Hepatocyte (in vitro differentiated cells): Measurements from ENCODE around the gene ARL15. TPM values are rescaled to one million over a fixed set of nuclear protein-coding genes. Genes with fewer than 3 reads are reported as not detected.

Experiments used
- DNase-seq: peaks from one replicate; pipeline ENCODE4 v3.0.0-alpha.2; 2016; ENCODE audit warnings: low spot score
- H2AFZ ChIP-seq: fragments of 200-600 bp; sonication (generic); 2 replicates; pipeline ENCODE4 v1.6.0; 2016; ENCODE audit warnings: antibody characterized with exemption, mild to moderate bottlenecking
- H3K27ac ChIP-seq: fragments of 200-600 bp; sonication (generic); 2 replicates; pipeline ENCODE4 v1.5.1; 2016; ENCODE audit warnings: mild to moderate bottlenecking
- H3K27me3 ChIP-seq: fragments of 200-600 bp; sonication (generic); 2 replicates; pipeline ENCODE4 v1.6.1; 2016
- H3K36me3 ChIP-seq: fragments of 200-600 bp; sonication (generic); replicated peaks from 2 replicates; pipeline ENCODE4 v1.5.1; 2016; ENCODE audit warnings: low read depth; ENCODE audit not compliant: insufficient read depth
- H3K4me1 ChIP-seq: fragments of 200-600 bp; sonication (generic); 2 replicates; pipeline ENCODE4 v1.5.1; 2016; ENCODE audit warnings: mild to moderate bottlenecking, moderate library complexity; ENCODE audit not compliant: insufficient read depth
- H3K4me2 ChIP-seq: fragments of 200-600 bp; sonication (generic); 2 replicates; pipeline ENCODE4 v1.6.0; 2016
- H3K4me3 ChIP-seq: fragments of 200-600 bp; sonication (generic); 2 replicates; pipeline ENCODE4 v1.5.1; 2016; ENCODE audit warnings: mild to moderate bottlenecking
- H3K79me2 ChIP-seq: fragments of 200-600 bp; sonication (generic); 2 replicates; pipeline ENCODE4 v1.6.0; 2017; ENCODE audit warnings: mild to moderate bottlenecking
- H3K9me2 ChIP-seq: fragments of 200-600 bp; sonication (generic); replicated peaks from 2 replicates; pipeline ENCODE4 v1.6.0; 2017; ENCODE audit warnings: mild to moderate bottlenecking; ENCODE audit not compliant: insufficient read depth
- H3K9me3 ChIP-seq: fragments of 200-600 bp; sonication (generic); 2 replicates; pipeline ENCODE4 v1.5.1; 2016; ENCODE audit warnings: low read depth, mild to moderate bottlenecking
- H4K20me1 ChIP-seq: fragments of 200-600 bp; sonication (generic); 2 replicates; pipeline ENCODE4 v1.6.0; 2016; ENCODE audit warnings: mild to moderate bottlenecking; ENCODE audit not compliant: insufficient read depth, poor library complexity, severe bottlenecking
- EZH2 ChIP-seq: fragments of 200-600 bp; sonication (generic); IDR thresholded peaks from 2 replicates; pipeline ENCODE4 v1.6.1; 2016; ENCODE audit warnings: antibody characterized with exemption, mild to moderate bottlenecking, borderline replicate concordance
- EZH2phosphoT487 ChIP-seq: fragments of 200-600 bp; sonication (generic); IDR thresholded peaks from one replicate; pipeline ENCODE4 v1.6.1; 2018; ENCODE audit warnings: antibody characterized with exemption, mild to moderate bottlenecking, low read depth, moderate library complexity; ENCODE audit not compliant: unreplicated experiment, severe bottlenecking
- WGBS: methylation state at CpG from one replicate; pipeline ENCODE4 v1.1.6; 2016; ENCODE audit warnings: low lambda C conversion rate; ENCODE audit errors: missing lambda C conversion rate; 5-methylcytosine and 5-hydroxymethylcytosine counted together
- polyA plus RNA-seq: library from polyadenylated mRNA; unstranded; fragments of >200 nt; fragmentation: Nextera tagmentation; extraction: Ambion mirVana; gene quantifications from 2 replicates; pipeline ENCODE4 v1.2.1, GENCODE V29; 2016
- total RNA-seq: library from RNA; depleted of rRNA; stranded (reverse); fragments of >200 nt; gene quantifications from 2 replicates; pipeline ENCODE4 v1.2.3, GENCODE V29; 2014
- TF ChIP-seq, protein P1 (sequence below): fragments of 200-600 bp; sonication (generic); IDR thresholded peaks from 2 replicates; pipeline ENCODE4 v1.5.1; 2016; ENCODE audit warnings: antibody characterized with exemption, mild to moderate bottlenecking; ENCODE audit not compliant: poor library complexity

ARL15 gene
- total and polyA plus RNA-seq, 2 experiments from 2014 or later = 13.3 to 66.3 TPM

DNA sequence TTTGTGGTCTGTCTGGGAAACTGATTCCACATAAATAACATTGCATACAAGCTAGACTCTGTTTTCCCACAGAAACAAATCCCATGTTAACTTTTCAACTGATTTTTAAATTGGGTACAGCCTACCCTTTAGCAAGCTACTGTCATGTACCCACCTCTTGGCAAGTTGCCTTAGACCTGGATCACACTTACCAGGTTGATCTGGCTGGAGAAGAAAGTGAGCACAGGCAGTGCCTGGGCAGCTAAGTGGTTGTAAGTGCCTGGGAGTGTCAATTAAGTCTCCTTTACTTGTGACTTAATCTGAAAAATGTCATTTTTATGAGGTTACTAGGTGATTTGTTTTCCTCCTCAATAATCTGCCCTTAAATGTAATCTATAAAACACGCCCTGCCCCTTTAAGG lies 336.4 kb downstream of the ARL15 start:
- no peaks in the 10 kb centered on the region for H3K4me1 ChIP-seq
- H3K4me3 ChIP-seq = no peak overlapping the region
- no peaks in the 10 kb centered on the region for H3K27me3 ChIP-seq
- H4K20me1 ChIP-seq = no peaks in the 10 kb centered on the region
- H3K36me3 ChIP-seq = no peaks in the 10 kb centered on the region
- DNase-seq = no peak
- 81% methylated on average over 1 of the region's 1 CpG for WGBS
- TF ChIP-seq, protein P1, sequence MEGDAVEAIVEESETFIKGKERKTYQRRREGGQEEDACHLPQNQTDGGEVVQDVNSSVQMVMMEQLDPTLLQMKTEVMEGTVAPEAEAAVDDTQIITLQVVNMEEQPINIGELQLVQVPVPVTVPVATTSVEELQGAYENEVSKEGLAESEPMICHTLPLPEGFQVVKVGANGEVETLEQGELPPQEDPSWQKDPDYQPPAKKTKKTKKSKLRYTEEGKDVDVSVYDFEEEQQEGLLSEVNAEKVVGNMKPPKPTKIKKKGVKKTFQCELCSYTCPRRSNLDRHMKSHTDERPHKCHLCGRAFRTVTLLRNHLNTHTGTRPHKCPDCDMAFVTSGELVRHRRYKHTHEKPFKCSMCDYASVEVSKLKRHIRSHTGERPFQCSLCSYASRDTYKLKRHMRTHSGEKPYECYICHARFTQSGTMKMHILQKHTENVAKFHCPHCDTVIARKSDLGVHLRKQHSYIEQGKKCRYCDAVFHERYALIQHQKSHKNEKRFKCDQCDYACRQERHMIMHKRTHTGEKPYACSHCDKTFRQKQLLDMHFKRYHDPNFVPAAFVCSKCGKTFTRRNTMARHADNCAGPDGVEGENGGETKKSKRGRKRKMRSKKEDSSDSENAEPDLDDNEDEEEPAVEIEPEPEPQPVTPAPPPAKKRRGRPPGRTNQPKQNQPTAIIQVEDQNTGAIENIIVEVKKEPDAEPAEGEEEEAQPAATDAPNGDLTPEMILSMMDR = no peak
- TF ChIP-seq EZH2phosphoT487 (no peak), EZH2 (no peak)
- H3K9me3 ChIP-seq = no peaks in the 10 kb centered on the region
- H3K27ac ChIP-seq = no peak overlapping the region
- no peak overlapping the region for H3K4me2 ChIP-seq
- no peak overlapping the region for H2AFZ ChIP-seq
- H3K9me2 ChIP-seq = no peaks in the 10 kb centered on the region
- H3K79me2 ChIP-seq = no peaks in the 10 kb centered on the region

DNA sequence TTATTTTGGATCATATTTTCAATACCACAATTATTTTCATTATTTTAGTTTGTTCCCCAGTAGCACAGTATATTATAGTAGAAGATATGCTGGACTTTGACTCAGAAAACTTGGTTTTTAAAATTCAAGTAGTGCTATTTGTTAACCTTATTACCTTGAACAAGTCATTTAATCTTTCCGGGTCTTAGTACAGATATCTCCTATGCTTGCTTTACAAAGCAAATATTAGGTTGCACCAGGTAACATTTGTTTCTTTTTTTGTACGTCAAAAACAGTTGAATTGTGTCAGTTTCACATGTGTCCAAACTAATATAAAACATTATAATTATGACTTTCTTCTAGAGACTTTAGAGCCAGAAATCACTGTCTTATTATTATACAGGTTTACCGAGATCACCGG lies 338.1 kb downstream of the ARL15 start:
- H3K27me3 ChIP-seq = no peaks in the 10 kb centered on the region
- no peaks in the 10 kb centered on the region for H4K20me1 ChIP-seq
- H3K9me3 ChIP-seq = no peaks in the 10 kb centered on the region
- H3K9me2 ChIP-seq = no peaks in the 10 kb centered on the region
- no peak overlapping the region for H3K4me2 ChIP-seq
- WGBS = 78% methylated on average over 4 of the region's 4 CpGs
- H2AFZ ChIP-seq = no peak overlapping the region
- no peak overlapping the region for H3K27ac ChIP-seq
- H3K4me3 ChIP-seq = no peak overlapping the region
- TF ChIP-seq, protein P1 = no peak
- TF ChIP-seq EZH2phosphoT487 = no peak
- no peak for TF ChIP-seq EZH2
- DNase-seq = no peak
- H3K4me1 ChIP-seq = no peaks in the 10 kb centered on the region
- H3K79me2 ChIP-seq = no peaks in the 10 kb centered on the region
- no peaks in the 10 kb centered on the region for H3K36me3 ChIP-seq

DNA sequence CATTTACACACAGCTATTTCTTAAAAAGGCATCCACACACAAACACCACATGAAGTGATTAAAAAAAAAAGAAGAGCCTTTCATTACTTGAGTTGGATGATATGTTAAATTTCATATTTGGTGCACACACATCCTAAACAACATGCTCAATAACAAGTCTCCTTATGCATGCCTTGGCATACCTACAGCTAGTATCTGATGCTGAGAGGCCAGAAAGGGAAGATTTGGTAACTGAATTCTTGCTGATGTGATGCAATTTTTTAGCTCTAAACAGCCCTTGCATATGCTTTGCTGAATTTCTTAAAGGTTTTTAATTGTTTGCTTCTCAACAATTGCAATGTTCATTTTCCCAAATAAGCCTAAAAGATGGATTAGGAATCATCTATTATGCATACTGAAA lies 338.8 kb downstream of the ARL15 start:
- no peak overlapping the region for H3K4me2 ChIP-seq
- TF ChIP-seq EZH2phosphoT487 (no peak), EZH2 (no peak)
- TF ChIP-seq, protein P1 = no peak
- H3K79me2 ChIP-seq = no peaks in the 10 kb centered on the region
- no peak for DNase-seq
- no peaks in the 10 kb centered on the region for H3K4me1 ChIP-seq
- no peak overlapping the region for H2AFZ ChIP-seq
- no peaks in the 10 kb centered on the region for H3K9me2 ChIP-seq
- H3K27me3 ChIP-seq = no peaks in the 10 kb centered on the region
- H3K4me3 ChIP-seq = no peak overlapping the region
- H3K9me3 ChIP-seq = no peaks in the 10 kb centered on the region
- no peak overlapping the region for H3K27ac ChIP-seq
- no peaks in the 10 kb centered on the region for H3K36me3 ChIP-seq
- H4K20me1 ChIP-seq = no peaks in the 10 kb centered on the region

DNA sequence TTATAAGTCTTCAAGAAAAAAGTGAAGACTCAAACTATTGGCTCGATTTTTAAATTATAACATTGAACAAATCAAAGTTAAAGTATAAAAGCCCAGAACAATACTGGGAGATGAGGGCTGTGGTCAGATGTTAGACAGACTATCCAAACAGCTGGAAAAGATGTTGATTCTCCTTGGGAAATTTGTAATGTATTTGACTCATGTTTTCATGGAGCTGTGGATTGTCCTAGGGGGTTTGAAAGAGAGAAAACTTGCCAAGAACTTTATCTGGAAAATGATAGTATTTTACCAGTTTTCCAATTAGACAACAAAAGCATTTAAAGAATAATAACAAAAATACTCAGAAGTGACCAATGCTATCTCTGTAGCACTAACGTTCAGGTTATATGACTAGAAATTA lies 339.2 kb downstream of the ARL15 start:
- H4K20me1 ChIP-seq = no peaks in the 10 kb centered on the region
- H3K27ac ChIP-seq = no peak overlapping the region
- H3K79me2 ChIP-seq = no peaks in the 10 kb centered on the region
- no peak overlapping the region for H2AFZ ChIP-seq
- DNase-seq = no peak
- 83% methylated on average over 2 of the region's 2 CpGs for WGBS
- H3K4me1 ChIP-seq = no peaks in the 10 kb centered on the region
- no peak for TF ChIP-seq EZH2phosphoT487
- TF ChIP-seq EZH2 = no peak
- no peaks in the 10 kb centered on the region for H3K9me3 ChIP-seq
- no peaks in the 10 kb centered on the region for H3K9me2 ChIP-seq
- no peaks in the 10 kb centered on the region for H3K27me3 ChIP-seq
- H3K36me3 ChIP-seq = no peaks in the 10 kb centered on the region
- no peak overlapping the region for H3K4me3 ChIP-seq
- H3K4me2 ChIP-seq = no peak overlapping the region
